Stimulated activated CD4-positive, alpha-beta T cell treated with anti-CD3 and anti-CD28 coated beads, Interleukin-12 subunit alpha, Interleukin-12 subunit beta, amount 100 ng/mL, for 4 hours (primary cell): ENCODE data around the gene TRIM49B.
"Not testable (repeated sequence)": the region's sequence is repeated elsewhere in the genome, so short reads cannot be mapped to it uniquely, and the experiment has no call there.

ENCODE experiments used
- DNase-seq: peaks from one replicate; pipeline ENCODE4 v3.0.0-alpha.2; 2020

Gene TRIM49B

GRCh38 chr11:49028523-49028922 is at the start of gene TRIM49B:
TRIM49B (plus strand) TSS chr11:49028823; CDS start chr11:49031600, 2,777 bp downstream.
- DNase-seq = not testable (repeated sequence)

- not testable (repeated sequence) for DNase-seq
Measured at GRCh38 chr11:48983785-48984184, 44.8 kb upstream of the TRIM49B start, which contains the start of gene TRIM51G. TRIM51G (minus strand) TSS chr11:48983885; CDS start chr11:48981695, 2,190 bp downstream.

DNA sequence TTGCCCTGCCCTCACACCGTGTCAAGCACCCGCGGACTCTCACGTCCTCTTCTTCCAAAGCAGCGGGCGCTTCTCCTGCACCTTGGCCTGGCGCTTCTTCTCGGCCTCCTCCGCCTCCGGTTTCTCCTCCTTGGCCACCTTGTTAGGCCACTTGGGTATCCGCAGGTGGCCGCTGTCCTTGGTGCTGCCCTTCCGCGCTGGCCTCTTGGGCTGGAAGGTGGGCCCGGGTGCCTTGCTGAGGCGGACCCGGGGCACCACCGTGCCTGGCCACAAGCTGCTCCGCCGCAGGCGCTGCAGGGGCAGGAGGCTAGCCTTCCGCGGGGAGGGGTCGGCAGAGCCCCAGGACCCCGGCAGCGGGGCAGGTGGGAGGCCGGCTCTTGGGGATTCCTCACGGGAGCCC is 19.6 kb downstream of the TRIM49B start:
- DNase-seq = not testable (repeated sequence)

DNA sequence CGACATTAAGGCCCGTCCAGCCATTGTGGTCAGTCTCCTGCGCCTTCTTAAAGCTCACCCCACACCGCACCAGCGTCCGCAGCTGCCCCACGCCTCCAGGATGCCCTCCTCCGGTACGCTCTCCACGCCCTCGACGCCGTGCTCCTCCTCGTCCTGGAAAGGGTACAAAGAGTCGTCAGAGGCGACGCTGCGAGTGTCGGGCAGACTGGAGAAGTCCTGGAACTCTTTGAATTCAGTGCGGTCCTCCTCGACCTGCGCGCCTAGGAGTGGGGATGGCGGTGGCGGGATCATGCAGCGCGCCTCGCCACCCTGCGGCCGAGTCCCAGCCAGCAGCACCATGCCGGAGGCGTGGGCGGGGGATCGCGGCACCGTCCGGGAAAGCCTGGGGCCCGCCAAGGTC is 21.2 kb downstream of the TRIM49B start:
- not testable (repeated sequence) for DNase-seq

GRCh38 chr11:49059012-49059411 is 30.4 kb downstream of the TRIM49B start, which contains the start of gene TRIM64C:
TRIM64C (minus strand) TSS chr11:49059112; CDS start chr11:49059112, 0 bp downstream.
- DNase-seq = not testable (repeated sequence)

- DNase-seq = not testable (repeated sequence)
Measured at GRCh38 chr11:49069897-49070296, 41.3 kb downstream of the TRIM49B start.
